HG03565 (cell line): ENCODE measurements around the gene BLOC1S3.

Experiments used
- ATAC-seq: cut with Tn5 transposase; IDR thresholded peaks from one replicate; pipeline ENCODE4 v1.9.1; 2021; ENCODE audit warnings: mild to moderate bottlenecking, moderate library complexity; ENCODE audit not compliant: unreplicated experiment

BLOC1S3 gene

DNA sequence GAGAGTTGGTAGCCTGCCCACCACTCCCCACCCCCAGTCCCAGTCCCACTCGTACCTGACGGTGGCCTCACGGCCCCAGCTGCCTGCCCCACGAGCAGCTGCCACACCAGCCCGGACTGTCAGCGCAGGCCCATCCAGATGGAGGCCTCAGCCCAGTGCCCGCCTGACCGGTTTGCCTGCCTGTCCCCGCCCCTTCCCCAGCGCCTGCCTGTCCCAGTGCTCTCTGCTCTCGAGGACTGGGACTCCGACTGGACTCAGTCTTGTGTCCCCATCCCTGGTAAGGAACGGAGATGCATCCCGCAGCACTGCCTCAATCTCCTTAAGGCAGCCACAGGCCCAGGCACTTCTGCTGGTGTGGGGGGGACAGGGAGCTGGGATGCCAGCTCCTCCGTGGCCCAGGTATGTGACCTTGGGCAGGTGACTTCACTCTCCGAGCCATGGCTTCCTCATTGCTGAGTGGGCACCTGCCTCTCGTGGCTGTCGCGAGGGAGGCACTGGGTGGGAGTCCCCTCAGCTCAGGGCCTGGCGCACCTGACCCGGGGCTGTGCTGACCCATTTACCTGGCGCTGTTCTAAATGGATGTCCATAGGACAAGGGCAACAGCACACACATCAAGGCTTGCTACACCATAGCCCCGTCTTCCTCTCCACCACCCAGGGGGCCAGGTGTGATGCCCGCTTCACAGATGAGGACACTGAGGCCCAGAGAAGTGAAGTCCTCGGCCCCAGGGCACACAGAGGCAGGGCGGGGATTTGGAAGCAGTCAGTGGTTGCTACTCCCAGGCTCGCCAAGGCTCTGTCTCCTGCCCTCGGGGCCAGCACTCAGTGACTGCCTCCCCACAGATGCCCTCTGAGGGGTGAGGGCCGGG lies 17.5 kb upstream of the BLOC1S3 start, which contains the start of gene NKPD1:
TSS of gene NKPD1 (minus strand) at position 113 of the 868 bp plus-strand sequence. CDS start 832 bp downstream, outside the sequence.
- no peak for ATAC-seq

DNA sequence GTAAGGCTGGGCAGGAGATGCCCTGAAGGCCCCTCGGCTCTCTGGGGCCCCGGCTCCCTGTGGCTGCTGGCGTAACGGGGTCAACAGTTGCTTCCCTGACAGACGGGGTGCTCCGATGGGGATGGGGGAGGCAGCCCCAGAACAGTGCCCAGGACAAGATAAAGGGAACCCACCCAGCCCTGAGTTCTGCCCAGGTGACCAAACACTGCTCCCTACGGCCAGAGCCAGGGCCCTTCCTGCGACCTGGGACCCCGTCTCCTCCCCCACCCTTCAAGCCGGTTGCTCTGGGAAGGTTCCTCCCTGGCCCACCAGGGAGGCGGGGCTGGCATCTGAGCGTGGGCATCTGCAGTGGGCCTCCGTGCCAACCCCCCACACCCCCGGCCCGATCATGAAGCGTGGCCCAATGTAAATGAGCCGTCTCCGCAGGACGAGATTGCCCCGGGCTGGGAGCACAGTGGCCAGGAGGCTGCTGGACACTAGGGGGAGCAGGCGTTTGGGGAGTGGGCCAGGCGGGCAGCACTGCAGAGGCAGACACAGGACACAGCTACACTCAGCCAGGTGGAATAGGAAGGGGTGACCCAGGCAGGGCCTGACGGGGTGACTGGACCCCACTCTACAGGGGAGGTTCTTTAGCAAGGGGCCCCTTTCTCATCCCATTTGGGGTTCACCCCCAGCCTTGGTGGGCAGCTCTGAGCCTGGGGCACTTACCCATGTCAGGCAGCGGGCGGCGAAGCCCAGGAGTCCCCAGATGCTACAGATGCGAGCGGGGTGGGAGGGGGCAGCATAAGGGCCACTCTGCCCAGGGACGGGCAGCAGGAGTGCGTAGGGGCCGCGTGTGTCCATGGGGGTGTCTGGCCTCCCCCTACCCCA lies 16.6 kb upstream of the BLOC1S3 start:
- no peak for ATAC-seq

DNA sequence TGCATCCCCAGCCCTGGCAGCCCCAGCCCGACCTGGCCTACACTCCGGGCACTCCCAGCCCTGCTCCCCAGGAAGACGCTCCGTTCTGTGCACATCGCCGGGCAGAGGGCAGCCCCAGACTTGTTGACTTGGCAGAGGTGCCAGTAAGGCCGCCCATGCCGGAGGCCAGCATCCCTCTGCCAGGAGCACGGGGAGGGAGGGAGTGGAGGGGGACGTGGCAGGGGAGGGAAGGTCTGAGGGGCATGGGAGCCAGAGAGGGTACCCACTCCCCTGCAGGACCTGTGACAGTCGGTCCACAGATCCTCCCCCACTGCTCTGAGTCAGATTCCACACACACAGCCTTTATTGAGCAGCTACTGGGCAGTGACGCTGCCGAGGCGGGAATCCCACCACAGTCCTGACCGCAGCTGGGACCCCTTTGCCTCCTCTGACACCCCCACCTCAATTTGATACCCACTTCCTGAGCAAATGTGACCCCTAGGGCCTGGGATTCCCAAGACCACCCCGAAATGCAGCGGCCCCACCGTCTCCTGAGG lies 15.9 kb upstream of the BLOC1S3 start:
- ATAC-seq = no peak

DNA sequence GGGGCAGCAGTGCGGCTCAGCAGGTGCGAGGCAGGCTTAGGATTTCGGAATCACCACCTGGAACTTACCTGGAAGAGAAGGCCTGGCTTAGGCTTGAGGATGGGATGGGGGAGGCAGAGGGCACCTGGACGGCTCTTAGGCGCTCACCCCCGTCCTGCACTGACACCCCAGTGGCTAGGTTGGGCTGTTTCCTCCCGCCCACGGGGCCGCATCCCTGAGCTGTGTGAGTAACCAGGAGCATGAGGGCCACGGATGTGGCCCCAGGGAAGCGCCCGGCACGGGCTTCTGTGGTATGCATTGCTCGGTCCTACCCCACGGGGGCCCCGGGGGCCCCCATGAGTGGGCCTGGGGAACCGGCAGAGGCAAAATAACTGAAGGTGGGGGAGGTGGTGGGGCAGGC lies 15.4 kb upstream of the BLOC1S3 start:
- no peak for ATAC-seq

DNA sequence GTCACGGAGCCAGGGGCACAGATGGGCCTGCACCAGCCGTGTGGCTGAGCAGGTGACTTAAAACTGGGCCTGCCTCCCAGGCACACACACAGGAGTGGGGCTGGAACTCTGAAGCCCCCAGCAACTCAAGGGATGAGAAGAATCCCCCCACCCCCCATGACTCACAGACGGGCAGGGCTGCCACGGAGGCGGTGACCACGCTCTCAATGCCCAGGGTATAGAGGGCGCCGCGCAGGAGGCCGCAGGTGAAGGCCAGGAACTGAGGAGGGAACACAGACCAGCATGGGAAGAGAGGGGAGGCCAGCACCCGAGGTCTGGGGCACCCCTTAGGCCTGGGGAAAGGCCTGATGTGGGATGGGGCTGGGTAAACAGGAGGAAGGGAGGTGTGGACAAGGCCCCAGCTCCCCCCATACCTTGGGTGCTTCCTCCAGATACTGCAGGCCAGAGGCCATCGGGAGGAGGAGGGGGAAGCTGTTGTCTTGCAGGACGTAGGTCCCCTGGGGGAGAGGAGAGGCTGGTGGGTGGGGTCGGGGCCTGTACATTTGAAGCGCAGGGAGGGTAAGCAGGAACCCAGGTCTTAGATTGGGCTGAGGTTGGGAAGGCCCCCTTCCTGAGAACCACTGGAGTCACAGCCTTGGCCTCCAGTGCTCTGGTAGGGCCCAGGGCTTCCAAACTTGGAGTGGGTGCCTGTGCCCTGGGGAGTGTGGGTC lies 14.7 kb upstream of the BLOC1S3 start:
- ATAC-seq = no peak

DNA sequence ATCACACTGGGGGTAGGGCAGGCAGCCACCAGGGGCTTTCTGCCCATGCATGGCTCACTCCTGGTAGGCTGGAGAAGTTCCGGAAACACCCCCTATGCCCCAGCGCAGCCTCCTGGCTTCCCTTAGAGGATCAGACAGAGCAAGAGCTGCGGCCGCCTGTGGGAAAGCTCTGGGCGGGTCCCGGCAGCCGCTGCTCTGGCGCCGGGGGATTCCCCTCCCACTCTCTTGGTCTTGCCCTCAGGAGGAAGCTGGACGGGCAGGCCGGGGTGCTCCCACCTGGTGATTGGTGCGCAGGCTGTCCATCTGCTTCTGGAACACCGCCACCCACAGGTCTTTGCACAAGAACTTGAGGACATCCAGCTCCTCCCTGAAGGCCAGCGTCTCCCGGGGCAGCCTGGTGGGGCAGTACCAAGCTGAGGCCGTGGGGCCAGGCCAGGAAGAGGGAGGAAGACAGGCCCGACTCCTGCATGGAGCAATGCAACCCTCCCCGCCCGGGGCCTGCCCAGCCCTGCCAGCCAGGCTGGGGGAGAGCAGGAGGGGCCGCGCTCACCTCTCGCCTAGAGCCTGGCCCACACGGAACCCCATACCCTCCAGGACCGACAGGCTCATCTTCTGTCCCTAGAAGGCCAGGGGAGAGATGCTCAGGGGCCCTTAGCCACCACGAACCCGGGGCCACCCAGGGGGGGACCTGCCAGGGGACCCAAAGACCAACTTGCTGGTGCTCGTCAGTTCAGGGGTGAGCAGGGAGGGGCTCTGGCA lies 13.8 kb upstream of the BLOC1S3 start:
- ATAC-seq = peak; percentile 71

DNA sequence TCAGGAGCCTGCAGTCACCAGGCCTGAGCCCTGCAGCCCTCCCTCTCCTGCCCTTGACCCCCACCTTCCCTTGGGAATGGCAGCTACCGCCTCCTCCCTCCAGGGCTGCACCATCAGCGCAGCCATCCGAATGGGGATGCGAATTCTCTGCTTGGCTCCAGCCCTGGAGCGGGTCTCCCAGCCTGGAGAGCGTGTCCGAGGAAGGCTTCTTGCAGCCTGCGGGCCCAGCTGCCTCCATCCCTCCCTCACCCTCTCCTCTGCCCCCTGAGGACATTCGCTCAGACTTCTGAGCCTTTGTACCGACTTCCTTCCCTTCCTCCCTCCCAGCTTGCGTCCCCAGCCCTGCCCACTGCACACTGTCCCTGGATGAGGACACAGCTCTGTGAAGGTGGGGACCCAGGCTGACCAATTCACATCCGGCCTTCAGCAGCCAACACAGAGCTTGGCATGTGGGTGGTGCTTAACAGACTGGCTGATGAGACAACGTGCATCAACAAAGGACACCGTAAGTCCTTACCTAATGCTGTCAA lies 11.8 kb upstream of the BLOC1S3 start:
- no peak for ATAC-seq

DNA sequence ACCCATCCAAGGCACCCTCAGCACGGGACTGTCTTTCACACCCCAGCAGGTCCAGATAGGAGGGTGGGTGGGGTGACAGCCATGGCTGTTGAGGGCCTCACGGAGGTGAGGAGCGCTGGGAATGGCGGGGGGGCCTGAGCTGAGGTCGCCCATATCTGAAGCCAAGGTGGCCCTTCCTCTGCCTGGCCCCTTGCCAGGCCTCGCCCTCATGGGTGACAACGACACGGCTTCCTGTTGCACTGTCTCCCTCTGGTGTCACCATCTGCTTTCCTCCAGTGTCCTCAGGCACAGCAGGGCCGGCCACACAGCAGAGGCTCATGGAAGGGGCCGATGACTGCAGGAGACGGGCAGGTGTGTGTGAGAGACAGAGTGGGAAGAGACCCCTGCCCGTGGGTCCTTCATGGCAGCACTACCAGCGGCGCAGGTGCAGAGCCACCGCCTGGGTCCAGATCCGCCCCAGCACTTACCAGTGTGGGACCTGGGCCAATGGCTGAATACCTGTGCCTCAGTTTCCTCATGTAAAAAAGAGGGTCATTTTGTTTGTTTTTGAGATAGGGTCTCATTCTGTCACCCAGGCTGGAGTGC lies 9.7 kb upstream of the BLOC1S3 start:
- no peak for ATAC-seq

DNA sequence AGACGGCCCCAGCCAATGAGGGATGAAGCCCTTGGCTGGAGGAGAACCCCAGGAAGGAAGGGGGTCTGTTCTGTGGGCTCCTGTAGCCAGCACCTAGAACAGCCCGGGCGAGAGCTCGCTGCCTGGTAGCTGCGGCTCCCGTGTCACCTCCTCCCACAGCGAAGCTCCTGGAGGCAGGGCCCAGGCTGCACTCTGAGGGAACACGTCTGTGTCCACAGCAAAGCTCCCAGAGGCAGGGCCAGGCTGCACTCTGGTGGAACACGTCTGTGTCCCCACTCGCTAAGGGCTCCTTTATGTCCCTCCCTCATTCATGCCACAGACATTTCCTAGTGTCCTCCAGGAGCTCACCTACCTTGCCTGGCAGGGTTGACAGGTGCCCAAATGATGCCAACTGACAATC lies 9.0 kb upstream of the BLOC1S3 start:
- no peak for ATAC-seq

DNA sequence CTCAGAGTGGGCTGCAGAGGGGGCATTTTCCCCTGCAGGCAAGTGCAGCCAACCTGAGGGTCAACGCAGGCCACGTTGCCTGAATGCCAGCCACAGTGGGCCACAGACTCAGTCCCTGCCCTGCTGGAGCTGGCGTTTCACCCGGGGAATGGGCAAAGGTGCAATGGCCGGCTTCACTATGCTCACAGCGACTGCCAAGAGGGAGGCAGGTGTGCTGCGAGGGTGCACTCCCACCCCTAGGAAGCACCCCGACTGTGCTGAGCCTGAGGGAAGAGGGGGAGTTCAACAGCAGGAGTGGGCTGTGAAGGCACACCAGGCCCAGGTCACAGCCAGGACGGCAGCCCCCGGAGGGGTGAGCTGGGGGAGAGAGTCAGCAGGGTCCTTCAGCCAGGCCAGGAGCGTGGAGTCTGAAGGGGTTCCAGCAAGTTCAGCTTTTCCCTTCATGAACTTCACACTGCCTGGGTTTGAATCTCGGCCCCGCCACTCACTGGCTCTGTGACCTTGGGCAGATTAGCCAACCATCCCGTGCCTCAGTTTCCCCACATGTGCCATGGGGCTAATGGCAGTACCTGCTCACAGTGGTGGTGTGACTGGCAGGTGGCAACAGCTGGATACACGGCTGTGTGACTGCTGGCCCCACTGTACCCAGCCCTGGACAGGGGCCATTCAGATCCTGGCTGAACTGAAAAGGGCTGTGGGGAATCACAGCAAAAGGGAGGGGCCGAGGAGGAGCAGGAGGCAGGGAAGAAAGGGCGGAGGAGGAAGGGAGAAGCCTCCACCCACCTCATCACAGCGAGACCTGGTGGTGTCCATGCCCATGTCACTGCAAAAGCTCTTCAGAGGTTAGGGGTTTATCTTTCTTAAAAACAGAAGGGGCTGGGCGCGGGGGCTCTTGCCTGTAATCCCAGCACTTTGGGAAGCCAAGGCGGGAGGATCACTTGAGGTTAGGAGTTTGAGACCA lies 8.2 kb upstream of the BLOC1S3 start:
- no peak for ATAC-seq

DNA sequence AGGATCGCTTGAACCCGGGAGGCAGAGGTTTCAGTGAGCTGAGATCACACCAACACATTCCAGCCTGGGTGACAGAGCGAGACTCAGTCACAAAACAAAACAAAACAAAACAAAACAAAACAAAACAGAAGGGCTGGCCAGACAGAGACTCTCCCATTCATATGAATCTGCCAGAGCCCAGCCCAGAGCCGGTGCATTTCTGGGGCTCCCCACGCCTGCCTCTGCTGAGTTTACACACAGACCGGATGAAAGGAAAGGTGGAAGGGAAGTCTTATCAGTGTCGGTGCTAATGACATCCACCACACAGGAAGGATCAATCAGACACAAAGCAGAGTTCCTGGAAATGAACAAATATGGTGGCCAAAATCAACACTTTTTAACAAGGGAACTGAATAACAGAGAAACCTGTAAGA lies 7.4 kb upstream of the BLOC1S3 start:
- no peak for ATAC-seq

DNA sequence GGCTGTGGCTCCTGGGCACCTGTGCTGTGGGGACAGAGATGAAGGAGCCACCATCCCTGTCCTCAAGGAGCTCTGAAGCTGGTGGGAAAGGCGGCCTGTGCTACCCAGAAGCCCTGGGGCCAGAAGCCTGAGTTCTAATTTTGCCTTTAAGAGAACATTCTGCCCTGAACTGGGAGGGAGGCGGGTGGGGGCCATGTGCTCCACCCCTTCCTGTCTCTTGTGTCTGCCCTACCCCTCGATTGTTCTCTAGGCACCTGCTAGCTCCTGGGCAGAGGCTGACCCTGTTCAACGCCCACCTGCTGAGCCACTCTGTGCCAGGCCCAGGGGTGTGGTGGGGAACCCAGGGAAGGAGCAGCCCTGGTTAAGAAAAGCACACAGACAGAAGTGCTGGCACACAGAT lies 6.4 kb upstream of the BLOC1S3 start:
- no peak for ATAC-seq

DNA sequence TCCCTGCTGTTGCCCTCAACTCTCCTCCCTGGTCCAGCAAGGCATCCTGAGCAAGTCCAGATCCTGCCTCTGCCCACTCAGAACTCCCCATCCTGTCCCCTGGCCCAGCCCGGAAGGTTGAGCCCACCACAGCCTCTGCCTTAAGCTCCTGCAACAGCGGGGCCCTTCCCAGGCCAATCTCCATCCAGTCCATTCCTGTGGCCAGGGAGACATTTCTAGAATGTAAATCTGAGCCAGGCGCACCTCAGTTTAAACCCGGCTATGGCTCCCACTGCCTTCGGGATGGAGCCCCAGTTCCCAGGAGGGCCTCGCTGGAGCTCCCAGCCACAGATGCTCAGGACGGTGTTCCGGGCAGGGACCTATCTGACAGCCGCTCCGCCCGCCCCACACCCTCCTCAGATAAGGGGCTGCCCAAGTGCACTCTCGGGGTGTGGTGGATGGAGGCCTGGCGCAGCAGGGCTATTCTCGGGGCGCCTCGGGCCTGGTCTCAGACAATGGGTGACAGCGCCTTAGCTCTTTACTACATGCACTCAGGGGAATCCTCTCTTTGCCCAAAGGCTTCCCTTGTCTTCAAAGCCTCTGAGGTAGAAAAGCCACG lies 5.9 kb upstream of the BLOC1S3 start:
- ATAC-seq = no peak

DNA sequence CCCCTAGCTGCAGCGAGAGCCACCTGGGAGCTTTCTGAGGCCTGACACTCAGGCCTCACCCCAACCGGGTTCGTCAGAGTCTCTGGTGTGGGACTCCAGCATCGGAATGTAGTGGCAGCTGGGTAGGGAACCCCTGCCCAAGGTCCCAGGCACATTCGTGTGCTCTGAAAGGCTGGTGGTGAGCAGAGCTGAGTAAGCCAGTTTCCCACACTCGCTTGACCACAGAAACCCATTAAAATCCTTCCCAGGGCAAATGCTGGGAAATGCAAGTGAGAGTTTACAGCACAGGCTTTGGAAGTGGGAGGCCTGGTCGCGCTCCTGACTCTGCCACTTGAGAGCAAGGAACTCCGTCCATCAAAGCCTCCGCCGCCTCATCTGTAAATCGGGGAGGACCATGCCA lies 4.8 kb upstream of the BLOC1S3 start:
- ATAC-seq = no peak

DNA sequence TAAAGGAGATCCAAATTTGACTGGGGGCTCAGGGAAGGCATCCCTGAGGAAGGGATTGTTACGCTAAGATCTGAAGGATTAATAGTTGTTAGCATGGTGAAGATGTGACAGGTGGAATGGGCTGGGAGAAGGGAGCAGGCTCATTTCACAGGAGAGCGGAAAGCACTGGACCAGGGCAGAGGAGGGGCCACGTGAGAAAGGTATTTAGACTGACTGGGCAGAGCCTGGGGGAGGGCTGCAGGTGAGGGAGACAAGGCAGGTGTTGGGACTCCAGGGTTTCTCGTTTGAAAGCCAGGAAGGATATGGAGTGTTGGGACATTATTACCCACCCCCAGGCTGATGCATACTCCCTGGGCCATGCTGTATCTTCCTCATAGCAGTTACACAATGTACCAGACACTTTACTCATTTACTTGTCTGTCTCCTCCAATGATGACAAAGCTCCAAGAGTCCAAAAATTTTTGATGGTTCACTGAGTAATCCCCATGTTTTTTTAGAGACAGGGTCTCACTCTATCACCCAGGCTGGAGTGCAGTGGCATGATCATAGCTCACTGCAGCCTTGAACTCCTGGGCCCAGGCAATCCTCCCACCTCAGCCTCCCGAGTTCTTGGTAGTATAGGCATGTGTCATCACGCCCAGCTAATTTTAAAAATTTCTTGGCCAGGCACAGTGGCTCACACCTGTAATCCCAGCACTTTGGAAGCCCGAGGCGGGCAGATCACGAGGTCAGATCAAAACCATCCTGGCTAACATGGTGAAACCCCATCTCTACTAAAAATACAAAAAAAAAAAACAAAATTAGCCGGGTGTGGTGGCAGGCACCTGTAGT lies 2.9 kb upstream of the BLOC1S3 start:
- ATAC-seq = no peak

DNA sequence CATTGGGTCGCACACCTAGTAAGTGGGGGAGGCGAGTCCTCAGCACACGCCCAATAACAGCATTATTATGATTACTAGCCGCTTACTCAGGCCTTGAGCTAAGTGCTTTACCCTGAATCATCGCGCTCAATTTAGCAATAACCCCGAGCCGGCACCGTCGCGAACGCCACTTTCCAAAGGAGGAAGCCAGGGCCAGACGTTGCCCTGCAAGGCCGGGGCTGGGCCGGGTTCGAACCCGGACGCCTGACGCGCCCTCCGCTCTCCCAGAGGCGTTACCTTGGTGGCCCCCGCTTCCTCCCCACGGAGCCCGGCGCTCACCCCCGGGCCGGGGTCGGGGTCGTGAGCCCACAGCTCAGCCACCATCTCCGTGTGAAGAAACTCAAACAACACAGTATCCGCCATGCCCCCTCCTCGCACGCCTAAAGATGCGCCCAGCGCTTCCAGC lies 745 bp upstream of the BLOC1S3 start, which contains the start of gene TRAPPC6A:
TSS of gene TRAPPC6A (minus strand) at position 421 of the 445 bp plus-strand sequence. CDS start at position 402, 19 bp downstream.
- ATAC-seq = no peak
